T-helper 2 cell treated with Interferon-gamma antibody and Interleukin-4, amounts not matched to agents 5 μg/mL and 100 μg/mL, for 36 hours (primary cell): ENCODE data around the gene RIPPLY3.

Experiments used
- DNase-seq: peaks from one replicate; pipeline ENCODE4 v3.0.0; 2021; ENCODE audit warnings: low spot score
- H3K27ac Mint-ChIP-seq: one replicate; pipeline ENCODE4 v1.8.0; 2021; ENCODE audit warnings: mild to moderate bottlenecking, mixed read lengths
- H3K27me3 Mint-ChIP-seq: one replicate; pipeline ENCODE4 v1.8.0; 2021; ENCODE audit warnings: low read depth, mixed read lengths
- H3K36me3 Mint-ChIP-seq: one replicate; pipeline ENCODE4 v1.8.0; 2021; ENCODE audit warnings: low read depth, mixed read lengths
- H3K4me1 Mint-ChIP-seq: one replicate; pipeline ENCODE4 v1.8.0; 2021; ENCODE audit warnings: low read depth, mixed read lengths
- H3K4me3 Mint-ChIP-seq: one replicate; pipeline ENCODE4 v1.8.0; 2022; ENCODE audit warnings: mild to moderate bottlenecking, moderate library complexity, mixed read lengths
- H3K9me3 Mint-ChIP-seq: one replicate; pipeline ENCODE4 v1.8.0; 2021; ENCODE audit warnings: mixed read lengths

The RIPPLY3 gene

GRCh38 chr21:37006486-37007291 lies at the start of gene RIPPLY3:
Gene RIPPLY3 (plus strand): TSS chr21:37006702. CDS start chr21:37006773, 71 bp downstream.
- peaks cover 16% of the 10 kb centered on the region for H3K4me1 Mint-ChIP-seq
- H3K4me3 Mint-ChIP-seq, result peak within 1 kb of the TSS; percentile 59
- H3K36me3 Mint-ChIP-seq, result no peaks in the 10 kb centered on the region
- no peaks in the 10 kb centered on the region for H3K9me3 Mint-ChIP-seq
- H3K27ac Mint-ChIP-seq, result no peak within 1 kb of the TSS
- no peak for DNase-seq
- peaks cover 37% of the 10 kb centered on the region for H3K27me3 Mint-ChIP-seq

- no peak overlapping the region for H3K27ac Mint-ChIP-seq
- peaks cover 22% of the 10 kb centered on the region for H3K36me3 Mint-ChIP-seq
- H3K4me3 Mint-ChIP-seq, result no peak overlapping the region
- H3K27me3 Mint-ChIP-seq, result no peaks in the 10 kb centered on the region
- no peak for DNase-seq
- H3K4me1 Mint-ChIP-seq, result peaks cover 3% of the 10 kb centered on the region
- no peaks in the 10 kb centered on the region for H3K9me3 Mint-ChIP-seq
These were observed 47.3 kb upstream of the RIPPLY3 start for GRCh38 chr21:36959020-36959835.

GRCh38 chr21:36960676-36961284 lies 45.7 kb upstream of the RIPPLY3 start:
- Mint-ChIP-seq H3K36me3 (peaks cover 22% of the 10 kb centered on the region), H3K4me3 (no peak overlapping the region), H3K4me1 (peaks cover 15% of the 10 kb centered on the region), H3K27me3 (no peaks in the 10 kb centered on the region), H3K27ac (no peak overlapping the region), H3K9me3 (no peaks in the 10 kb centered on the region)
- DNase-seq, result no peak

GRCh38 chr21:36962098-36962780 lies 44.3 kb upstream of the RIPPLY3 start:
- H3K27me3 Mint-ChIP-seq, result no peaks in the 10 kb centered on the region
- H3K36me3 Mint-ChIP-seq, result peaks cover 19% of the 10 kb centered on the region
- H3K4me1 Mint-ChIP-seq, result peaks cover 18% of the 10 kb centered on the region
- no peak overlapping the region for H3K27ac Mint-ChIP-seq
- no peak overlapping the region for H3K4me3 Mint-ChIP-seq
- H3K9me3 Mint-ChIP-seq, result no peaks in the 10 kb centered on the region
- DNase-seq, result no peak

GRCh38 chr21:36964398-36964797 lies 42.1 kb upstream of the RIPPLY3 start:
- Mint-ChIP-seq H3K9me3 (no peaks in the 10 kb centered on the region), H3K27me3 (no peaks in the 10 kb centered on the region), H3K27ac (no peak overlapping the region), H3K36me3 (peaks cover 19% of the 10 kb centered on the region), H3K4me1 (peaks cover 20% of the 10 kb centered on the region), H3K4me3 (peak overlapping the region; percentile 37)
- no peak for DNase-seq

GRCh38 chr21:36964827-36965719 lies 41.4 kb upstream of the RIPPLY3 start:
- H3K4me1 Mint-ChIP-seq, result peaks cover 18% of the 10 kb centered on the region
- H3K27me3 Mint-ChIP-seq, result no peaks in the 10 kb centered on the region
- peak overlapping the region; percentile 83 for H3K27ac Mint-ChIP-seq
- peaks cover 15% of the 10 kb centered on the region for H3K36me3 Mint-ChIP-seq
- H3K9me3 Mint-ChIP-seq, result no peaks in the 10 kb centered on the region
- peak overlapping the region; percentile 78 for H3K4me3 Mint-ChIP-seq
- no peak for DNase-seq

- H3K4me1 Mint-ChIP-seq, result peaks cover 17% of the 10 kb centered on the region
- H3K4me3 Mint-ChIP-seq, result peak overlapping the region; percentile 78
- no peaks in the 10 kb centered on the region for H3K27me3 Mint-ChIP-seq
- H3K27ac Mint-ChIP-seq, result peak overlapping the region; percentile 83
- no peak for DNase-seq
- H3K36me3 Mint-ChIP-seq, result peaks cover 11% of the 10 kb centered on the region
- no peaks in the 10 kb centered on the region for H3K9me3 Mint-ChIP-seq
These were observed 40.8 kb upstream of the RIPPLY3 start for GRCh38 chr21:36965720-36966065.

- no peaks in the 10 kb centered on the region for H3K9me3 Mint-ChIP-seq
- peak within 1 kb of the TSS; percentile 78 for H3K4me3 Mint-ChIP-seq
- H3K27ac Mint-ChIP-seq, result peak within 1 kb of the TSS; percentile 83
- peak; percentile 75 for DNase-seq
- peaks cover 7% of the 10 kb centered on the region for H3K36me3 Mint-ChIP-seq
- H3K27me3 Mint-ChIP-seq, result no peaks in the 10 kb centered on the region
- peaks cover 17% of the 10 kb centered on the region for H3K4me1 Mint-ChIP-seq
These were observed 40.3 kb upstream of the RIPPLY3 start, which contains the start of gene HLCS for GRCh38 chr21:36966066-36966820. Gene HLCS (minus strand): TSS chr21:36966669. CDS start chr21:36966638, 31 bp downstream.

GRCh38 chr21:36966821-36967768 lies 39.4 kb upstream of the RIPPLY3 start:
- peak overlapping the region; percentile 75 for H3K4me3 Mint-ChIP-seq
- peaks cover 17% of the 10 kb centered on the region for H3K4me1 Mint-ChIP-seq
- H3K9me3 Mint-ChIP-seq, result no peaks in the 10 kb centered on the region
- peak overlapping the region; percentile 80 for H3K27ac Mint-ChIP-seq
- no peak for DNase-seq
- H3K27me3 Mint-ChIP-seq, result no peaks in the 10 kb centered on the region
- H3K36me3 Mint-ChIP-seq, result peaks cover 5% of the 10 kb centered on the region

GRCh38 chr21:36968414-36968813 lies 38.1 kb upstream of the RIPPLY3 start:
- DNase-seq, result no peak
- H3K9me3 Mint-ChIP-seq, result no peaks in the 10 kb centered on the region
- H3K4me1 Mint-ChIP-seq, result peaks cover 17% of the 10 kb centered on the region
- no peaks in the 10 kb centered on the region for H3K27me3 Mint-ChIP-seq
- H3K27ac Mint-ChIP-seq, result no peak overlapping the region
- no peak overlapping the region for H3K4me3 Mint-ChIP-seq
- peaks cover 5% of the 10 kb centered on the region for H3K36me3 Mint-ChIP-seq

- no peak overlapping the region for H3K4me3 Mint-ChIP-seq
These were observed 37.5 kb upstream of the RIPPLY3 start for GRCh38 chr21:36968976-36969375.

More at GRCh38 chr21:36968976-36969375, 37.5 kb upstream of the RIPPLY3 start:
- no peak overlapping the region for H3K27ac Mint-ChIP-seq
- peaks cover 5% of the 10 kb centered on the region for H3K36me3 Mint-ChIP-seq
- DNase-seq, result no peak
- H3K4me1 Mint-ChIP-seq, result peaks cover 17% of the 10 kb centered on the region
- H3K9me3 Mint-ChIP-seq, result no peaks in the 10 kb centered on the region
- H3K27me3 Mint-ChIP-seq, result no peaks in the 10 kb centered on the region
